Stomach (tissue), 9 donors: ENCODE measurements around the gene FAM89A. TPM values are rescaled to one million over a fixed set of nuclear protein-coding genes. Genes with fewer than 3 reads are reported as not detected.

Experiments used
- DNase-seq, 2 donors: peaks; one replicate each; pipeline versions ENCODE4 v3.0.0 to v3.0.0-alpha.2; 2013 to 2019
- H3K27ac ChIP-seq, 5 donors: fragments of 200-600 bp in 4 of 5; sonication (generic) in 4 of 5; one replicate each; pipeline ENCODE4 v1.5.1; 2013 to 2019; ENCODE audit warnings: mild to moderate bottlenecking in 1 of 5, moderate library complexity in 1 of 5
- H3K27me3 ChIP-seq, 3 donors: fragments of 200-600 bp; sonication (generic); one replicate each; pipeline ENCODE4 v1.5.1; 2017 to 2019; ENCODE audit warnings: mixed run types in 1 of 3
- H3K36me3 ChIP-seq, 4 donors: fragments of 200-600 bp; sonication (generic); 1 replicate in 3 of 4; 2 replicates in 1 of 4; pipeline ENCODE4 v1.5.1; 2016 to 2019
- H3K4me1 ChIP-seq, 4 donors: fragments of 200-600 bp; sonication (generic); one replicate each; pipeline ENCODE4 v1.5.1; 2016 to 2019
- H3K4me3 ChIP-seq, 4 donors: fragments of 200-600 bp; sonication (generic) in 3 of 4; one replicate each; pipeline ENCODE4 v1.5.1; 2016 to 2019; ENCODE audit warnings: mild to moderate bottlenecking in 1 of 4
- H3K9me3 ChIP-seq, 4 donors: fragments of 200-600 bp; sonication (generic); one replicate each; pipeline ENCODE4 v1.5.1; 2016 to 2019
- CTCF ChIP-seq, 7 experiments: fragments of 450-650 bp in 4 of 7; fragments of 200-600 bp in 3 of 7; sonication (generic) in 3 of 7; IDR thresholded peaks; one replicate each; pipeline ENCODE4 v1.5.1; 2016 to 2019; ENCODE audit warnings: antibody characterized with exemption in 7 of 7, control low read depth in 2 of 7, mild to moderate bottlenecking in 1 of 7
- EP300 ChIP-seq: sonication (generic); formaldehyde crosslinking; IDR thresholded peaks from one replicate; pipeline ENCODE4 v1.6.1; 2017; ENCODE audit warnings: antibody characterized with exemption
- POLR2A ChIP-seq, 4 donors: fragments of 450-650 bp; IDR thresholded peaks; one replicate each; pipeline ENCODE4 v1.6.1; 2016; ENCODE audit warnings: antibody characterized with exemption in 4 of 4, control low read depth in 2 of 4, mild to moderate bottlenecking in 1 of 4, moderate library complexity in 1 of 4
- POLR2AphosphoS5 ChIP-seq, 3 donors: sonication (generic); formaldehyde crosslinking; IDR thresholded peaks; one replicate each; pipeline ENCODE4 v1.6.1; 2016; ENCODE audit warnings: antibody characterized with exemption in 3 of 3
- WGBS, 5 donors: extraction: QIAGEN DNeasy Blood & Tissue Kit in 3 of 5; methylation state at CpG; one replicate each; pipeline versions ENCODE4 v1.1.5 to v1.1.7; 2013 to 2018; 5-methylcytosine and 5-hydroxymethylcytosine counted together
- intact Hi-C: fragments of 100-400 bp; cut with DNase I; formaldehyde crosslinking; loops from one replicate; pipeline ENCODE4 v1.15.1; 2023; ENCODE audit warnings: low total_unique reads
- polyA plus RNA-seq, 3 donors: library from polyadenylated mRNA; stranded (reverse); fragments of 200-250 nt; gene quantifications; one replicate each; pipeline ENCODE4 v1.2.3, GENCODE V29; 2013
- total RNA-seq, 5 donors: library from RNA; depleted of rRNA; stranded (reverse); fragments of >200 nt; gene quantifications; one replicate each; pipeline versions ENCODE4 v1.1.0 to v1.2.3, GENCODE V29; 2014 to 2016
- donor health status: healthy with polysubstance abuse.
- donor health status: Bipolar disorder and iron deficiency.
- donor health status: healthy.

FAM89A gene
- total and polyA plus RNA-seq, 8 donors: 0.89 to 31.9 (median 20.0) TPM

- DNase-seq: no peak
- Histone ChIP-seq H3K27ac (no peak overlapping the region), H3K4me3 (no peak overlapping the region), H3K27me3 (no peaks in the 10 kb centered on the region), H3K36me3 (no peaks in the 10 kb centered on the region), H3K4me1 (no peaks in the 10 kb centered on the region), H3K9me3 (no peaks in the 10 kb centered on the region)
- TF ChIP-seq POLR2AphosphoS5 (IDR thresholded peaks at IDR 0.05) (no peak), EP300 (no peak), POLR2A (IDR thresholded peaks at IDR 0.05) (no peak), CTCF (IDR thresholded peaks at IDR 0.05) (no peak)
- intact Hi-C loops: no loop called here
- 78 to 91% (median 87%) methylated on average over 2 of the region's 2 CpGs for WGBS, 5 donors
Observed at GRCh38 chr1:231074046-231074445, 34.0 kb upstream of the FAM89A start.

- intact Hi-C loops: no loop called here
- DNase-seq: no peak
- TF ChIP-seq POLR2A (IDR thresholded peaks at IDR 0.05): no peak
- TF ChIP-seq POLR2AphosphoS5 (IDR thresholded peaks at IDR 0.05): no peak
- TF ChIP-seq CTCF (IDR thresholded peaks at IDR 0.05): no peak
- no peak for TF ChIP-seq EP300
- Histone ChIP-seq H3K9me3 (no peaks in the 10 kb centered on the region), H3K4me3 (no peak overlapping the region), H3K27me3 (no peaks in the 10 kb centered on the region), H3K4me1 (no peaks in the 10 kb centered on the region), H3K27ac (no peak overlapping the region), H3K36me3 (no peaks in the 10 kb centered on the region)
- 93 to 97% (median 94%) methylated on average over 3 of the region's 3 CpGs for WGBS, 5 donors
Observed at GRCh38 chr1:231073331-231073730, 33.3 kb upstream of the FAM89A start.

GRCh38 chr1:231072502-231073094 lies 32.5 kb upstream of the FAM89A start:
- Histone ChIP-seq H3K9me3 (no peaks in the 10 kb centered on the region), H3K36me3 (no peaks in the 10 kb centered on the region), H3K27me3 (no peaks in the 10 kb centered on the region), H3K4me3 (no peak overlapping the region), H3K27ac (no peak overlapping the region), H3K4me1 (no peaks in the 10 kb centered on the region)
- WGBS, 5 donors: 65 to 75% (median 66%) methylated on average over 3 of the region's 3 CpGs
- intact Hi-C loops: no loop called here
- DNase-seq: no peak
- TF ChIP-seq POLR2AphosphoS5 (IDR thresholded peaks at IDR 0.05) (no peak), POLR2A (IDR thresholded peaks at IDR 0.05) (no peak), EP300 (no peak), CTCF (IDR thresholded peaks at IDR 0.05) (no peak)

GRCh38 chr1:231072041-231072440 lies 32.0 kb upstream of the FAM89A start:
- TF ChIP-seq EP300 (no peak), POLR2AphosphoS5 (IDR thresholded peaks at IDR 0.05) (no peak), CTCF (IDR thresholded peaks at IDR 0.05) (no peak), POLR2A (IDR thresholded peaks at IDR 0.05) (no peak)
- intact Hi-C loops: no loop called here
- Histone ChIP-seq H3K4me3 (no peak overlapping the region), H3K9me3 (no peaks in the 10 kb centered on the region), H3K4me1 (no peaks in the 10 kb centered on the region), H3K36me3 (no peaks in the 10 kb centered on the region), H3K27me3 (no peaks in the 10 kb centered on the region), H3K27ac (no peak overlapping the region)
- no peak for DNase-seq
- WGBS, 5 donors: 75 to 88% (median 84%) methylated on average over 6 of the region's 6 CpGs
